Measurements from ENCODE around the gene UAP1L1.

Gene UAP1L1

DNA sequence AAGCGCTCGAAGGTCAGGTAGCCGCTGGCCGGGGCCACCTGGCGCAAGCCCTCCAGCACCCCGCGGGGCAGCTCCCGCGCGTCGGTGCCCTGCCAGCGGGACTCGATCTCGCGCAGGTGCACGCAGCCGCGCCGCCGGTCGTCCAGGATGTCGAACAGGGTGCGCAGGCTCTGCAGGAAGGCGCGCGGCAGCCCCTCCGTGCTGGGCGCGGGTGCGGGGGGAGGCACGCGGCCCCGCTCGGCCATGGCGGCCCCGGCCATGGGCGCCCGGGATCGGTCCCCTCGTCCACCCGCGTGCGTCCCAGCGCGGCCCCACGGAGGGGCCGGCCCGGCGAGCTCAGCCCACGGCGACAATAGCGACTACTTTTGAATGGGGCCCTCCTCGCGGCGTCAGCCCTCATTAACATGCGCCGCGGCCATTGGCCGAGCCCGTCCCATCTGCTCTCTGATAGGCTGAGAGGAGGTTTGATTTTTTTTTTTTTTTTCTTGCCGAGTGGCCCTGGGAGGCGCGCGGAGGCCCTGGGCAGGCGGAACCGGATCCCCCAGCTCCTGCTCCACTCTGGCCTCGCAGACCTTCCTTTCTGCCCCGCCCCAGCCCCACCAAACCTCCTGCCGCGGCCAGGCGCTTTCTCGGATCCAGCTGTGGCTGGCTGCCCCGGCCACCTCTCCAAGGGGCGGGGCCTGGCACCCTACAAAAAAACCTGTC, 7.0 kb upstream of the UAP1L1 start, which contains the start of gene SAPCD2 (continued):
- TF ChIP-seq ZNF785 (tag by site-specific recombination; IDR thresholded peaks at IDR 0.05) (no peak), ZNF274 (IDR thresholded peaks at IDR 0.05; ENCODE audit: low read length) (no peak), ZNF274 (tag by site-specific recombination; IDR thresholded peaks at IDR 0.05; ENCODE audit: borderline replicate concordance) (no peak), OSR2 (tag by site-specific recombination; IDR thresholded peaks at IDR 0.05) (no peak), ZNF133 (tag by site-specific recombination; IDR thresholded peaks at IDR 0.05) (no peak), ZNF223 (tag by site-specific recombination; IDR thresholded peaks at IDR 0.05) (no peak), ZBTB21 (tag by site-specific recombination; IDR thresholded peaks at IDR 0.05) (no peak), ZNF138 (tag by site-specific recombination; IDR thresholded peaks at IDR 0.05; ENCODE audit: borderline replicate concordance) (no peak), ZNF48 (tag by site-specific recombination; IDR thresholded peaks at IDR 0.05) (no peak), ZNF571 (tag by site-specific recombination; IDR thresholded peaks at IDR 0.05) (no peak), ZNF558 (tag by site-specific recombination; IDR thresholded peaks at IDR 0.05) (no peak), RBAK (tag by site-specific recombination; IDR thresholded peaks at IDR 0.05) (no peak), ZNF530 (tag by site-specific recombination; IDR thresholded peaks at IDR 0.05; ENCODE audit: low read depth) (no peak), ZNF433 (tag by site-specific recombination; IDR thresholded peaks at IDR 0.05; ENCODE audit: low read depth) (no peak), YY2 (tag by site-specific recombination; IDR thresholded peaks at IDR 0.05) (no peak), ATF2 (tag by site-specific recombination; IDR thresholded peaks at IDR 0.05; ENCODE audit: low read depth) (no peak), ZNF311 (tag by site-specific recombination; IDR thresholded peaks at IDR 0.05; ENCODE audit: borderline replicate concordance) (no peak), ZNF324 (tag by site-specific recombination; IDR thresholded peaks at IDR 0.05) (no peak), ZNF146 (tag by site-specific recombination; IDR thresholded peaks at IDR 0.05) (no peak), SP3 (tag by site-specific recombination; IDR thresholded peaks at IDR 0.05) (no peak; the same call in none of the 2 replicates), ZNF521 (tag by site-specific recombination; IDR thresholded peaks at IDR 0.05) (no peak), TCF7L2 (IDR thresholded peaks at IDR 0.05; ENCODE audit: borderline replicate concordance, low read depth, low read length) (no peak), ZNF529 (tag by site-specific recombination; IDR thresholded peaks at IDR 0.05; ENCODE audit: insufficient replicate concordance) (no peak), ZNF76 (tag by site-specific recombination; IDR thresholded peaks at IDR 0.05; ENCODE audit: borderline replicate concordance, low read depth) (peak; percentile 42), ZNF837 (tag by site-specific recombination; IDR thresholded peaks at IDR 0.05) (no peak), ZNF121 (tag by site-specific recombination; IDR thresholded peaks at IDR 0.05) (no peak)
- TF ChIP-seq, protein P1, sequence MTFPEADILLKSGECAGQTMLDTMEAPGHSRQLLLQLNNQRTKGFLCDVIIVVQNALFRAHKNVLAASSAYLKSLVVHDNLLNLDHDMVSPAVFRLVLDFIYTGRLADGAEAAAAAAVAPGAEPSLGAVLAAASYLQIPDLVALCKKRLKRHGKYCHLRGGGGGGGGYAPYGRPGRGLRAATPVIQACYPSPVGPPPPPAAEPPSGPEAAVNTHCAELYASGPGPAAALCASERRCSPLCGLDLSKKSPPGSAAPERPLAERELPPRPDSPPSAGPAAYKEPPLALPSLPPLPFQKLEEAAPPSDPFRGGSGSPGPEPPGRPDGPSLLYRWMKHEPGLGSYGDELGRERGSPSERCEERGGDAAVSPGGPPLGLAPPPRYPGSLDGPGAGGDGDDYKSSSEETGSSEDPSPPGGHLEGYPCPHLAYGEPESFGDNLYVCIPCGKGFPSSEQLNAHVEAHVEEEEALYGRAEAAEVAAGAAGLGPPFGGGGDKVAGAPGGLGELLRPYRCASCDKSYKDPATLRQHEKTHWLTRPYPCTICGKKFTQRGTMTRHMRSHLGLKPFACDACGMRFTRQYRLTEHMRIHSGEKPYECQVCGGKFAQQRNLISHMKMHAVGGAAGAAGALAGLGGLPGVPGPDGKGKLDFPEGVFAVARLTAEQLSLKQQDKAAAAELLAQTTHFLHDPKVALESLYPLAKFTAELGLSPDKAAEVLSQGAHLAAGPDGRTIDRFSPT (tag by site-specific recombination; IDR thresholded peaks at IDR 0.05) = no peak
- TF ChIP-seq, protein P2, sequence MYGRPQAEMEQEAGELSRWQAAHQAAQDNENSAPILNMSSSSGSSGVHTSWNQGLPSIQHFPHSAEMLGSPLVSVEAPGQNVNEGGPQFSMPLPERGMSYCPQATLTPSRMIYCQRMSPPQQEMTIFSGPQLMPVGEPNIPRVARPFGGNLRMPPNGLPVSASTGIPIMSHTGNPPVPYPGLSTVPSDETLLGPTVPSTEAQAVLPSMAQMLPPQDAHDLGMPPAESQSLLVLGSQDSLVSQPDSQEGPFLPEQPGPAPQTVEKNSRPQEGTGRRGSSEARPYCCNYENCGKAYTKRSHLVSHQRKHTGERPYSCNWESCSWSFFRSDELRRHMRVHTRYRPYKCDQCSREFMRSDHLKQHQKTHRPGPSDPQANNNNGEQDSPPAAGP (tag by site-specific recombination; IDR thresholded peaks at IDR 0.05) = no peak
- TF ChIP-seq, protein P3, sequence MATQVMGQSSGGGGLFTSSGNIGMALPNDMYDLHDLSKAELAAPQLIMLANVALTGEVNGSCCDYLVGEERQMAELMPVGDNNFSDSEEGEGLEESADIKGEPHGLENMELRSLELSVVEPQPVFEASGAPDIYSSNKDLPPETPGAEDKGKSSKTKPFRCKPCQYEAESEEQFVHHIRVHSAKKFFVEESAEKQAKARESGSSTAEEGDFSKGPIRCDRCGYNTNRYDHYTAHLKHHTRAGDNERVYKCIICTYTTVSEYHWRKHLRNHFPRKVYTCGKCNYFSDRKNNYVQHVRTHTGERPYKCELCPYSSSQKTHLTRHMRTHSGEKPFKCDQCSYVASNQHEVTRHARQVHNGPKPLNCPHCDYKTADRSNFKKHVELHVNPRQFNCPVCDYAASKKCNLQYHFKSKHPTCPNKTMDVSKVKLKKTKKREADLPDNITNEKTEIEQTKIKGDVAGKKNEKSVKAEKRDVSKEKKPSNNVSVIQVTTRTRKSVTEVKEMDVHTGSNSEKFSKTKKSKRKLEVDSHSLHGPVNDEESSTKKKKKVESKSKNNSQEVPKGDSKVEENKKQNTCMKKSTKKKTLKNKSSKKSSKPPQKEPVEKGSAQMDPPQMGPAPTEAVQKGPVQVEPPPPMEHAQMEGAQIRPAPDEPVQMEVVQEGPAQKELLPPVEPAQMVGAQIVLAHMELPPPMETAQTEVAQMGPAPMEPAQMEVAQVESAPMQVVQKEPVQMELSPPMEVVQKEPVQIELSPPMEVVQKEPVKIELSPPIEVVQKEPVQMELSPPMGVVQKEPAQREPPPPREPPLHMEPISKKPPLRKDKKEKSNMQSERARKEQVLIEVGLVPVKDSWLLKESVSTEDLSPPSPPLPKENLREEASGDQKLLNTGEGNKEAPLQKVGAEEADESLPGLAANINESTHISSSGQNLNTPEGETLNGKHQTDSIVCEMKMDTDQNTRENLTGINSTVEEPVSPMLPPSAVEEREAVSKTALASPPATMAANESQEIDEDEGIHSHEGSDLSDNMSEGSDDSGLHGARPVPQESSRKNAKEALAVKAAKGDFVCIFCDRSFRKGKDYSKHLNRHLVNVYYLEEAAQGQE (tag by site-specific recombination; IDR thresholded peaks at IDR 0.05) = no peak
